HG02588 (cell line): Measurements from ENCODE around the gene ARID1B.
A peak's percentile ranks its signal among the peaks of the same experiment; 100 is the strongest.

Source experiments
- ATAC-seq: cut with Tn5 transposase; IDR thresholded peaks from one replicate; pipeline ENCODE4 v1.9.1; 2021; ENCODE audit warnings: mild to moderate bottlenecking, moderate library complexity; ENCODE audit not compliant: unreplicated experiment

ARID1B gene

DNA sequence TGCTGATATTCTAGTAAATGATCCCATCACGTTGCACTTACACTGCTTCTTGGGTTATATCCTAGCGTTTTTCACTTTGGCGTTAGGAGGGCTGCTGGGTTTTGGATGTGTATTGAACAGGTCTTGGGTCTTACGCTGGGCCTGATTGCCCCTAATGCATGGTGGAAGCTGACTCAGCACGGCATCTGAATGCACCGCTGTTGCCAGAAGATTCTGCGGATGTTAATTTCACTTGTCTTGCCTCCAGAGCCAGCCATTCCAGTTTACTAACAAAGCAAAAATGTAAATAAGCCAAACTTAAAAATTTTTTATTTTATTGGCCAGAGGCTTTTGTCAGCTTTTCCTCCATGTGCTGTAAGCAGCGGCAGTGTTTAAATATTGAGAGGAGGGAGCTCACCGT, 312.7 kb downstream of the ARID1B start:
- no peak for ATAC-seq

DNA sequence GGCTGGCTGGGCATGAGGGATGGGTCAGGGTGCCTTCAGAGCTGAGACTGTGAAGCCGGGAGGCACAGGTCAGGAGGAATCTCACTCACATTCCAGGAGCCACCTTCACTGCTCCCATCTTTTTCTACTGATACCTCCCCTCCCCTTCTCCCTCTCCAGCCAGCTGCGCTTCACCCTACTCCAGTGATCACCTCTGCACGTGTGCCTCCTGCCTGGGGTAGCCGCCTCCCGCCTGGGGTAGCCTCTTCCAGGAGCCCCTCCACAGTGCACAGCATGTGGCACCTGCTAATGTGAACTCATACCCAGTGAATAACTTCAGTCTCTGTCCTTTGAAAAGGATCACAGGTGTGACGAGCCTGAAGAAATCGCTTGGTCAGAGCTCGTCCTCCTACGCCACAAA, 313.6 kb downstream of the ARID1B start:
- no peak for ATAC-seq

DNA sequence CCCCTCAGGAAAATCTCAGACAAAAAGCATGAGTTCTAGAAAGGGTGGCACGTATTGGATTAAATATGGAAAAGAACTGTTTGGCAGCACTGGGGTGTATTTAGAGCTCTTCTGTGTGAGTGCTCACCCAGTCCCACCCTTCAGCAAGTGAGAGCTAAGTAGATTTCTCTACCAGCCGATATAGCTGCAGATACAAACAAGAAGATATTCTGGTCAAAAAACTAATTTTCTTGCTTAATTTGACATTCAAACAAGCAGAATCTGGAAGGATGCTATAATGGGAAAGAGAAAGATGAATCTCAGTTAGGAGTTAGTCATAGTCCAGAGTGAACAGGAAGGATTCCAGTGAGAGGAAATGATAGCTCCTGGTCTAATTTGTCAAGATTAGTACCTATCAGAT, 314.1 kb downstream of the ARID1B start:
- ATAC-seq = no peak

DNA sequence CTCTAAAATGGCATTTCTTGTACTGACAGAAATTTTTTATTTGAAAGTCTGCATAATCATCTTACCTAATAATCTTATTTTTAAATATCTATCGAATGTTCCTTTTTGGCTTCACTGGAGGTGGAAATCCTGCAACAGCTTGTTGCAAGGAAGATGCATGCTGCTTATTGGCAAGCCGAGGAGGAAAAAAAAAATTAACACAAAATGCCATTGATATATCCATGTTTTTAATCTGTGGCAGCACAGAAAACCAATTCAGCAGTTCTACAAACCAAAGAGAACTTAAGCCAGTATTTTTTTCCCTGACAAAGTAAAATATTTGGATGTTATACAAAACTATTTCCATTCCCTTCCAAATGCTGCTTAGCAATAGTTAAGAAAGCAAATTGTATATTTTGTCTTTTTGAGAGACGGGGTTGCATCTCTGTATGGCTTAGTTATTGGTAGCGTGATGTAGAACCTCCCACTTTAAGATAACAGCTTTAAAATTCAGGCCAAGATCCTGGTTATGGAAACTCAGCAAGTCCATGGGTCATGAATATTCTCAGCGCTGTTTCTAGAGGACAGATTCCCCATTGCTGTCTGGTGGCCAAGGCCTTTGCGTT, 314.8 kb downstream of the ARID1B start:
- no peak for ATAC-seq

DNA sequence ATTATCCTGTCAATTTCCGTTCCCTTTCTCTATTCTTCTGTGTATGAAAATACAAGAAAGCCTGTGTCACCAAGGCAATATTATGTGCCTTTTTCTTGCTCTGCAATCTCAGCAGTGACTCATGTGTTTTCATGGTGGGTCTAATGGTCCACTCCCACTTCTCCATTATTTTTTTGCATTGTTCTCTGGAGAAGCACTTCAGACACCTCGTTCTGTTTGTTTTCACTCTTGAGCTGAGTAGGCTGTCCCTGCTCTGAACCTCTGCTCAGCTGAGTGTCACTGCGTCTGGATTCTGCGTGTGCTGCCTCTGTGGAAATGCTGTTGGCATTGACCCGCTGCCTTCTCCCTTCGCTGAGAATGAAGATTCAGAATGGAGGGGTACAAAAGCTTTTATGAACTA, 315.6 kb downstream of the ARID1B start:
- ATAC-seq = no peak

DNA sequence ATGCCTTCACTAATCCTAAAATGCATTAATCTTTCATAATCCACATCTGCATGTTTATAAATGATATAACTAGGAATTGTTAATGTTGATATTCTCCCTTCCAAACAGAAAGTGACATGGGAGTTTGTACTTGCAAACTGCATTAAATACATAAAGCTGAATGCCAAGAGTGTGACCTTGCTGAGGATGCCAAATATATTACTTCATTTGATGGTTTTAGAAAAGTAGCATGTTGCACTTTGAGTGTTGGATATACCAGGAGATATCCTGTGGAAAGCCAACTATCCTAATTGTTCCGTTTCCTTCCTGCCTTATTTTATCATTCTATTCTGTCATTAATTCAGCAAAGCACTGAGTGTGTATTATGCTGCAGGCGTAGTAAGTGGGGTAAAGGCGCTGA, 316.4 kb downstream of the ARID1B start:
- ATAC-seq = no peak

DNA sequence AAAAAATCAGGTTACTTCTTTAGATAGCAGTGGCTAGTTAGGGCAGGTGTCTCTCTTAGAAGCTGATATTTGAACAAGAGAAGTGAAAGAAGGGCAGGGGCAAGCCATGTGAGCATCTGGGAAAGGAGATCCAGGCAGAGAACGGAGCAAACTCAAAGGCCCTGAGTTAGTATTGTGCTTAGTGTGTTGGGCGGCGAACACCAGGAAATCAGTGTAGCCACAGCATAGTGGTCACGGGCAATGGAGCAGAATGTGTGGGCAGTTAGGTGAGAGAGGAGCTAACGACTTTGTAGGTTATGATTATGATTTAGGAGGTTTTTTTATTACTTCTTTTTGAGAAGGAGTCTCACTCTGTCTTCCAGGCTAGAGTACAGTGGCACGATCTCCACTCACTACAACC, 316.9 kb downstream of the ARID1B start:
- ATAC-seq = no peak

DNA sequence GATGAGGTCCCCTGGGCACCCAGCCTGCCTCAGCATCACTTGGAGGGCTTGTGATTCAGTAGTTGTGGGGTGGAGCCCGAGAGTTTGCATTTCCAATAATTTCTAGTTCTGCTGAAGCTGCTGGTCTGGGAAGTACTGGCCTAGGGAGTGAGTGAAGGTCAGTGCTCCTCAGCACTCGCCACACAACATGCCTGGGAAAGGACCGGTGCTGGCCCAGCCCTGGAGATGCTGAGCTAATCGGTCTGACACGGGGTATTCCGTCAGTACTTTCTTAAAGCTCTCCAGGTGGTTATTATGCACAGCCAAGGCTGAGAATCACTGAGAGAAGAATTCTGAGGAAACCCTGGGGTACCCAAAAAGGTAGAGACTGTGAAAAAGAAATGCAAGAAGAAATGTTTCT, 317.9 kb downstream of the ARID1B start:
- no peak for ATAC-seq

DNA sequence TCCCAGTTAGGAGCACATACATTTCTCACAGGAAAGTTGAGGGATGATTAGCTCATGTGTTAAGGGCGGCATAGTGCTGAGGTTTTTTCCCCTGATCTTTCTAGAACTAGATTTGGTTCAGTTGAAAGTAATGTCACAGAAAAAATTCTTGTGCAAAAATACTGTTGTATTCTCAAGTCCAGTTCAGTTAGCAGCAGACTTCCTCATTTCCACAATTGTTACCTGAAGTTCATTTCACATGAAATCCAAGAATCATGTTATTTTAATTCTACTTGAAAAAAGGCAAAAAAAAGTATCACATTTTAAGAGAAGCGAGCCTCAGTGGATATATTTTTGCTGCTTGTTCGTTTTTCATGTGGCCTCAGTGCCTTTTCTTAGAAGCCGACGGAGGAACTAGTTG, 318.4 kb downstream of the ARID1B start:
- no peak for ATAC-seq

DNA sequence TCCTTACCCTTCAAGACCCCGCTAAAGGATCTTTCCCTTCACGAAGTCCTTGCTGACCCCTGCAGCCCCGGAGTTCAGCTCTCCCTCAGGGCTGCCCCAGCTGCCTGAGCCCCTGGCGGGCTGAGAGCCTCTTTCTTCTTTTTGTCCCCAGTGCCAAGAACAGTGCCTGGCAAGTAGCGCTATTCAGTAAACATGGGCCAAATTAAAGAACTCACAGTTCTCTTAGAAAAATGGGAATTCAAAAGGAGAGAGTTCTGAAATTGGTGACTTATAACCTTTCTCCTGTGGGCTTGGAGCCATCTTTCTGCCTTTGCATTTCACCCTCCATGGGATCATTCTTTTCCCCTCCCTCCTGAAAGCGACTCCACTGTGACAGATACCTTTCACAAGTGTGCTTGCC, 318.9 kb downstream of the ARID1B start:
- ATAC-seq = no peak

DNA sequence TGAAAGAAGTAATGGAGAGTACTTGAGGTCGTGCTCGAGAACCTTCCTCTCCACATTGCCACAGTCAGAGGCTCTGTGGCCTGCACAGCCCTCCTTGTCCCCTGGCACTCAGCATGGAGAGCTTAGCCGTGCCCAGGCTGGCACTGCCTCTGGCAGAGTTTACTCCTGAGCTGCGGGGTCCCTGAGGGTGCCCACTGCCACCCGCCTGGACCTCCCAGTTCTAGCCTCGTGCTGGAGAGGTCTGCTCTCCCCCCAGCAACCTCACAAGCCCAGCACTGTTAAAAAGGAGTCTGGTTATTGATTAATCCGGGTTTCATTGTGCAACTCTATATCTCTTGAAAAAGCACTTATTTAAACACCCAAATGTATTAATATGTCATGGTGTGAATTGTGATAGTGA, 319.3 kb downstream of the ARID1B start:
- ATAC-seq = no peak

DNA sequence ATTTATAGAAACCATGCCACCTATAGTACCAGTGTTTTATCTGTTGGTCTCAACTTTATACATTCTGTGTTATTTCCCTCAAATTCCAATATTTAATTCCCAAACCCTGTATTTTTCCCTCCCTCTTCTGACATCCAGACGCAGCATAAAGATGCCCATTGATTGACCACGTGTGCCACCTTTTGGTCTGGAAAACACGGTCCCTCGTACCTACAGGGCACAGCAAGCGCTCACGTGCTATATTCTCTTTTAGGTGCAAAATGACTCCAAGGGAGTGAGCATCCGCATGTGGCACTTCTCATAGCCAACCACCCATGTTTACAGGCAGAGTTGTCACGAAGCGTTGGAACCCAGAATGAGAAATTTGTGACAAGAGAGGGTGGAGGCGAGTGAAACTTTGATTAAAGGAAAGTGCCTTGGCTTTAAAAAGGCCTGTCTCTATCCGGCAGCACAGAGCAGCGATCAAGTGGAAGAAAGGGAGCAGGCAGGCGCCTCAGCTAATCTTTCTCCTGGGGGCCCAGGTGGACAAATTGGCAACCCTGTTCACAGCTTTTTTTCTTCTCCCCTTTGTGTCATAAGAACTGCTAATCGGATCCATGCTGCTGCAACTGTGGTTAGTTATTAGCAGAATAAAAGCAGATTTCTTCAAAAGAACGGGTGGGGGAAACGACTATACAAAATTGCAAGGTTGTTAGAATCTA, 320.2 kb downstream of the ARID1B start:
- ATAC-seq = no peak

DNA sequence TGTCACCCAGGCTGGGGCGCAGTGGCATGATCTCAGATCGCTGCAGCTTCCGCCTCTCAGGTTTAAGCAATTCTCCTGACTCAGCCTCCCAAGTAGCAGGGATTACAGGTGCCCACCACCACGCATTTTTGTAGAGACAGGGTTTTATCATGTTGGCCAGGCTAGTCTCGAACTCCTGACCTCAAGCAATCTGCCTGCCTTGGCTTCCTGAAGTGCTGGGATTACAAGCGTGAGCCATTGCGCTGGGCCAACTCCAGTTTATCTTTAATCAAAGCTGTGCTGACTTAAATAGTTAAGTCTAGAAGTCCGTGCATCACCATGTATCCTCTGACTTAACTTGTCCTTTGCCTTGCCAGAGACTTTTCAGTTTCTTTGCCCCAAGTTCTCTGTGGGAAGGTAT, 321.8 kb downstream of the ARID1B start:
- no peak for ATAC-seq

DNA sequence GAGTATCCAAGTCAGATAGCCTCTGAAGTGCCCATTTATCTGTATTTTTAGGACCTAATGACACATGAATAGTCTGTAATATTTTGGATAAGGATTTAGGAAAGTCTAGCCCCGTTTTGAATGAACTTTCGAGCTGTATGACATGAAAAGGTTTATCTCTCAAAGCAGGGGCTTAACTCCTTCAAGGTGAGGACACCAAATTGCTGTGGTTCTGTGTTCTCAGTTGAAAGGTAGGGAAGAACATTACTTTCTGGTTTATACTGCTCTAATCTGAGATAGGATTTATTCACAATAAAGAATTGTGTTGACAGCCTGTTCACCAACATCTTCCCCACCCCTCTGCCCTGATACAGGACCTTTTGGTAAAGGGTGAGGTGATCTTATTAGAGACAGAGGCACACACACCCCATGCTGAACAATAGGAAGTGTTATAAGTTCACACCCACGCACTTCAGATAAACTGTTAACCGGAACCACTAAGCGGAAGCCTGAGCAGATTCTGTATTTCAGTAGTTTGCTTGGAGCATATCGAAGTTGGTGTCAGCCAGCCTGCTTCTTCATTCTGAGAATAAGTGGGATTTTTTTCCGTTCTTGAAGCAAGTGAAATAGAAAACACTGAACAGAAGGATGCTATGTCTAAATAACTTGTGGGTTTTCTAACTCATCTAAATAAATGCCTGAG, 322.9 kb downstream of the ARID1B start:
- peak; percentile 98 for ATAC-seq

DNA sequence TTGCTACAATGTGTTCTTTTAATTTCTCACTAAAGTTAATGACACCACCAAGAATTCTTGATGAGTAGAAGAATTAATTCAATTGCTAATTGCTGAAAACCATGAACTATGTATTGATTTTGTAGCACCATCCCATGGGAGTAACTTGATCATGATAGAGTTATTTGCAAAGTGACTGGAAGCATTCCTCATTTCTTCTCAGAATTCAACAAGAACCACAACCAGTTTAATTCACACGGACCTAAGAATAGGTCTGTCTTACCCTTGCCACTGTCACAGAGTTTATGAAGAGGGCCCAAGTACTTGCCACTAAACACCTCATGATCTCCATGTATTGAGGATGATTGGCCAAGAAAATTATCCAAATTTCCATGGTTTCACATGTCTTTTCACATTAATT, 324.0 kb downstream of the ARID1B start:
- ATAC-seq = no peak

DNA sequence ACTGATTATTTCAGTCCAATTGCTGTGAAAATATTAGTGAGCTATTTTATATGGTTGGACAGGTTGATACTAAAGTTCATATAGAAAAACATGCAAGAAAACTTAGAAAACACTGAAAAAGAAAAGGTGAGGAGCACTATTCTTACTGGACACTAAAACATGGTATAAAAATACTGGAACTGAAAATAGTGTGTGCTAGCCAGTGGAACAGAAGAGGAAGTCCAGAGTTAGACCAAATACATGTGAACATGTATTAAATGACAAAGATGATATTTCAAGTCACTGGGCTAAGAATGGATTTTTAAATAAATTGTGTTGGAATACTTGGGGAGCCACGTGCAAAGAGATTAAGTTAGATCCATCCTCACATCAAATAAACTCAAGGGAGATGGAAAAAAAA, 327.6 kb downstream of the ARID1B start:
- no peak for ATAC-seq

DNA sequence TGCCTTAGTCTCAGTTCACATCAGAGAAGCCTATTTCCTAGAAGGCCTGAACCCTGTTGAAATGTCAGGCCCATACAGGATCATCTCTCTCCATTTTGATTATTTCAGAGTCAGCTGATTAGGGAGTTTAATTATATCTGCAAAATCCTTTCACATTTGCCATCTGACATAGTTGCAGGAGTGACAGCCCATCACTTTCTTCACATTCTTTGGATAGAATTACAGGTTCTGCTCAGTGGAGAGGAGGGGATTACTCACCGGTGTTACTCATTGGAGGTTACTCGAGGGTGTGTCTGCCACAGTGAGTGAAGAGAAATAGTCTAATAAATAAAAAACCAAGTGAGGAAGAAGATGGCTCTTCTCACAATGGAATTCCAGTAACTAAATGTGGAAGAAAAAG, 329.3 kb downstream of the ARID1B start:
- no peak for ATAC-seq

DNA sequence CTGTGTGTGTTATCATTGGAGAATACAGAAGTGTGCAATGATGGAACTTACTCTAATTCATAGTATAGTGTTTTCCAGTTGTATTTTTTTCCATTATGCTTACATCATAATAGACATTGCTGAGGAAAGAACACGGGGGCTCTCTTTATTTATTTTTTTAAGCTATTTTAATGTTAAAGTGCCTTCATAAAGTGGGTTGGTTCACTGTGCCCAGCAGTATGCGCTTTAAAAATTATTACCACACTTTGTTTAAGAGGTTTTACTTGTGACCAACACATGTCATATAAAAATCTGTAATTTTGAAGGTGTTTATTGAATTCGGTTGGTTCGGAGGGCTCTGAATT, 330.4 kb downstream of the ARID1B start:
- ATAC-seq = no peak

DNA sequence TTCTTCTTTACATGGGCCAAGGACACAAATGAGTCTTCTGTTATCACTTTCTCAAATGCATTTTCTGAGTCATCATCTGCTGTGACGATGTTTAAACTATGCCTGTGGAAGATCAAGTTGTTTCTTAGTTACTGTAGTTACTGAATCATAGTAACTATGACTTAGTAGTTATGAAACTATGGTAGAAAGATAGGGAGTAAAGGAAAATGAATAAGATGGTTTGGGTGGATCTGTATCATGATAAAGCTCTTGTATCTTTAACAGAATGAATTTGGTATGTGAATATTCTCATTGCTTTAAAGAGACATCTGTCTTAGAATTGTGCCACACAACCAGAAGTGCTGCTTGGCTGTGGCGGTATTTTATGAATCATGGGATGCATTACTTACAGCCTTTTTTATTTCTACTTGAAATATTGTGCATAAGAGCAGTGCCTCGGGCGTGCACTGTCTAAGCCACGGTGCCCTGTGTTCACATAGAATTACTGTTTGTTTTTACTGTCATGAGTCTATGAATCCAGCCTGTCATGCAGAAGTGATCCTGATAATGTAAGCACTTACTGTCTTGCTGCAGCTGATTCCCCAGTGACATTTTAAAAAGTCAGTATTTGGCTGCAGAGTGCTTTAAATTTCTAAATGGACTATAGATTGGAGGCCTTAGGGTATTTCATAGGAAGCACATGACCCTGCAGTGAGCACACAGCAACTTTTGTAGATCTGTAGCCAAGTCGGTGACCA, 330.9 kb downstream of the ARID1B start:
- ATAC-seq = no peak

DNA sequence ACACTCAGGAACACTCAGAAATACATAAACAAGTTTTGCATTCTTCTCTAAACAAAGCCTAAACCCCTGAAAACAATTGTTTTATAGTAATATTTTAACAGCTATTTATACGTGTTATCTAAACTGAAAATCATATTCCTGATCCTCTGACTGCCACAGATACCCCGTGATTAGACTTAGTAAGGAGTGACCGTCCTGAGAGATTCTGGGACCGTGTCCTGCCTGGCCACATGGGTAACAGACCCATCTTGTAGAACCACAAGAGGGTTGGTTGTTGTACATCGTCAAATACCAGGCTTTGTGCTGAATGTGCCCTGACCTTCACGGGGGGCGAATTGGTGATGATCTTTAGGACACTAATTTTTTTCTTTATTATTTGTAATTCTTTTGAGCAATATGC, 331.7 kb downstream of the ARID1B start:
- no peak for ATAC-seq

DNA sequence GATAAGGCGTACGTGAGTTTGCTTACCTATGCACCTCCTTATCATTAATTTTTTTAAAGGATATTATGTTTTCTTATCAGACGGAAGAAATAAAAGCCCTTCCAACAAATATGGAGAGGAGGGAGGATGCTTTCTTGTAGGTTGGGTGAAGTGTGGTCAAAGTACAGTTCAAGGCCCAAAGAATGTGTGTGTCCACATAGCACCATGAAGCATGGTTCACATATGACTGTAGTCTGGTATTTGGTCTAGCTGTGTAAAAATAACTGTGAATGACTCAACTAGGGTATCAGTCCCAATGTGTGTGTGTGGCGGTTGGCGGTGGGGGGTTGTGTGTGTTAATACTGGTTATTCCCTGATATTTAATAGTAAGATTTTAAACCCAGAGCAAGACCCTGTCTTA, 333.4 kb downstream of the ARID1B start:
- no peak for ATAC-seq

DNA sequence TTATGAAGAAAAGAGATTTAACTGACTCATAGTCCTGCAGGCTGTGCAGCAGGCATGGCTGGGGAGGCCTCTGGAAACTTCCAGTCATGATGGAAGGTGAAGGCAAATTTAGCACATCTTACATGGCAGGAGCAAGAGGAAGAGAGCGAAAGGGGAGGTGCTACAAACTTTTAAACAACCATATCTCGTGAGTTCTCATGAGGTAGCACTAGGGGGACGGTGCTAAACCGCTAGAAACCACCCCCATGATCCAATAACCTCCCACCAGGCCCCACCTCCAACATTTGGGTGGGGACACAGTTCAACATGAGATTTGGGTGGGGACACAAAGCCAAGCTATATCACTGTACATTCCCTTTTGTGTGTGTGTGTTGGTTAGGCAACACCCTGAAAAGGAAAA, 336.2 kb downstream of the ARID1B start:
- no peak for ATAC-seq
